ENCODE results near the gene UQCRHL. TPM values are rescaled to one million over a fixed set of nuclear protein-coding genes. Genes with fewer than 3 reads are reported as not detected.
"Not testable (repeated sequence)": the region's sequence is repeated elsewhere in the genome, so short reads cannot be mapped to it uniquely, and the experiment has no call there.

UQCRHL gene
- 1 to 10 TPM; 1.7 to 1.9 TPM for total RNA-seq

- H3K27me3 Mint-ChIP-seq (ENCODE audit: low read depth); H3K27ac Mint-ChIP-seq; H3K4me3 Mint-ChIP-seq; intact Hi-C loops (cut with micrococcal nuclease); DNase-seq; H3K4me1 Mint-ChIP-seq (ENCODE audit: low read depth); H3K36me3 Mint-ChIP-seq (ENCODE audit: low read depth); H3K9me3 Mint-ChIP-seq: not testable (repeated sequence)
- CTCF ChIA-PET: interaction anchor here (1.3 to 2.8 kb wide), 2 partner anchors 12 to 16 kb away, joined by 3 to 9 read pairs; no protein-coding TSS in a partner anchor
Observed at GRCh38 chr1:15807549-15807948, at the start of gene UQCRHL. Gene UQCRHL (minus strand): TSS chr1:15807649. CDS start chr1:15807649, 0 bp downstream.

DNA sequence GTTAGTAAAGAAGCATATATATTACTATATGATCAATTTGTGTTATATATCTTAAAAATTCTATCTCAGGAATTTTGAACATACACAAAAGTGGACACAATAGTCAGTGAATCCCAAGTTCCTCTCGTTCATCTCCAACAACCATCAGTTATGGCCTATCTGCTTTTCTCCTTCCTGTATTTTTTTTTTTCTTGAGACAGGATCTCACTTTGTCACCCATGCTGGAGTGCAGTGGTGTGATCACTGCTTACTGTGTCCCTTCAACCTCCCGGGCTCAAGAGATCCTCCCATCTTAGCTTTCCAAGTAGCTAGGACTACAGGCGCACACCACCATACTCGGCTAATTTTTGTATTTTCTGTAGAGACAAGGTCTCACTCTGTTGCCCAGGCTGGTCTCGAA, 49.4 kb upstream of the UQCRHL start:
- H3K27ac Mint-ChIP-seq: no peak overlapping the region
- H3K9me3 Mint-ChIP-seq: no peaks in the 10 kb centered on the region
- no peaks in the 10 kb centered on the region for H3K27me3 Mint-ChIP-seq (ENCODE audit: low read depth)
- H3K36me3 Mint-ChIP-seq (ENCODE audit: low read depth): no peaks in the 10 kb centered on the region
- no peak for DNase-seq
- intact Hi-C loops (cut with micrococcal nuclease): no loop called here
- H3K4me1 Mint-ChIP-seq (ENCODE audit: low read depth): peaks cover 33% of the 10 kb centered on the region
- no peak overlapping the region for H3K4me3 Mint-ChIP-seq
- CTCF ChIA-PET: no interaction called here

DNA sequence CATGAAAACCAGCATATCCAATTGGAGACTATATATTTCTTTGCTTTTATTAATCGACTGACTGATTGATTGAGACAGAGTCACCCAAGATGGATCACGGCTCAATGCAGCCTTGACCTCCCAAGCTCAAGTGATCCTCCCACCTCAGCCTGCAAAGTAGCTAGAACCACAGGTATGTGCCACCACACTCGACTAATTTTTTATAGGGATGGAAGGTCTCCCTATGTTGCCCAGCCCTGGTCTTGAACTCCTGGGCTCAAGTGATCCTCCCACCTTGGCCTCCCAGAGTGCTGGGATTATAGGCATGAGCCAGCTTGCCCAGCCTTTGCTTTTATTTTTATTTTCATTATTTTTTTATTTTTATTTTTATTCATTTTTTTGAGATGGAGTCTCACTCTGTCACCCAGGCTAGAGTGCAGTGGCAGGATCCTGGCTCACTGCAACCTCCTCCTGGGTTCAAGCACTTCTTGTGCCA, 45.4 kb upstream of the UQCRHL start:
- Mint-ChIP-seq H3K27ac (no peak overlapping the region), H3K36me3 (ENCODE audit: low read depth) (no peaks in the 10 kb centered on the region), H3K9me3 (no peaks in the 10 kb centered on the region), H3K4me1 (ENCODE audit: low read depth) (peaks cover 41% of the 10 kb centered on the region), H3K4me3 (no peak overlapping the region), H3K27me3 (ENCODE audit: low read depth) (no peaks in the 10 kb centered on the region)
- no peak for DNase-seq
- CTCF ChIA-PET: no interaction called here
- intact Hi-C loops (cut with micrococcal nuclease): loop anchor here (1.0 to 5.0 kb wide), 2 partner anchors 36 to 49 kb away; no protein-coding TSS in a partner anchor

DNA sequence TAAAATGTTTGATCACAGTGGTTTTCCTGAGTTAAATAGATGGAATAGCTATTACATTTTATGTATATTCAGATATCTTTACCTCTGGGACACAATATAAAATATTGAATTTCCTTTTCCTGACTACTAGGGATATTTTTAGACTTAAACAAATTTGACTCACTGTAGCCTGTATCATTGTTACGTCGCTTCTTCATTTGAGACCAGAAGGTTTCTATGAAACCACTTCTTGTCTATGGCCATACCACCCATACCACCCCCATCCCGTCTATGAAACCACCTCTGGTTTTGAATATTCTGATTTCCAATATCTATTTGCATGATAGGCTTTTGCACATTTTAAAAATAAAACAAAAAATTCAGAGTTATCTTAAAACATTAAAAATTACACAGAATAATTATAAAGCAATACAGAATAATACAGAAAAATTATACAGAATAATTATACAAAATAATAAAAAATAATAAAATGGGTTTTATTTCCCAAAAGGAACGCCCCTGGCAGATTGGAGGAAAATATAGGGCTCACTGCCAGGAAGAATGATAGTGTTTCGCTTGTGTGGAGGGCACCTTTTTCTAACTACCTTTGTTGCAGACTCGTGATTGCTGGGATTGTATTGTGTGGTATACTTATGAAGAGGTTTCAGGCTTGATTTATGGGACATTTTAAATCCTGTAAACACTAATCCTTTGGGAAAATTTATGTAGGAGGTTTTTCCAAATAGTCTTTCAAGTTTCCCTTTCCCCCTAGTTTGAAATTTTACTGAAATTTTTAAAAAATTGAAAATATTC, 44.8 kb upstream of the UQCRHL start:
- Mint-ChIP-seq H3K9me3 (no peaks in the 10 kb centered on the region), H3K4me3 (no peak overlapping the region), H3K4me1 (ENCODE audit: low read depth) (peaks cover 40% of the 10 kb centered on the region), H3K36me3 (ENCODE audit: low read depth) (no peaks in the 10 kb centered on the region), H3K27ac (no peak overlapping the region), H3K27me3 (ENCODE audit: low read depth) (no peaks in the 10 kb centered on the region)
- no peak for DNase-seq
- intact Hi-C loops (cut with micrococcal nuclease): loop anchor here (5.0 kb wide), 1 partner anchor 50 kb away; no protein-coding TSS in a partner anchor
- CTCF ChIA-PET: no interaction called here

DNA sequence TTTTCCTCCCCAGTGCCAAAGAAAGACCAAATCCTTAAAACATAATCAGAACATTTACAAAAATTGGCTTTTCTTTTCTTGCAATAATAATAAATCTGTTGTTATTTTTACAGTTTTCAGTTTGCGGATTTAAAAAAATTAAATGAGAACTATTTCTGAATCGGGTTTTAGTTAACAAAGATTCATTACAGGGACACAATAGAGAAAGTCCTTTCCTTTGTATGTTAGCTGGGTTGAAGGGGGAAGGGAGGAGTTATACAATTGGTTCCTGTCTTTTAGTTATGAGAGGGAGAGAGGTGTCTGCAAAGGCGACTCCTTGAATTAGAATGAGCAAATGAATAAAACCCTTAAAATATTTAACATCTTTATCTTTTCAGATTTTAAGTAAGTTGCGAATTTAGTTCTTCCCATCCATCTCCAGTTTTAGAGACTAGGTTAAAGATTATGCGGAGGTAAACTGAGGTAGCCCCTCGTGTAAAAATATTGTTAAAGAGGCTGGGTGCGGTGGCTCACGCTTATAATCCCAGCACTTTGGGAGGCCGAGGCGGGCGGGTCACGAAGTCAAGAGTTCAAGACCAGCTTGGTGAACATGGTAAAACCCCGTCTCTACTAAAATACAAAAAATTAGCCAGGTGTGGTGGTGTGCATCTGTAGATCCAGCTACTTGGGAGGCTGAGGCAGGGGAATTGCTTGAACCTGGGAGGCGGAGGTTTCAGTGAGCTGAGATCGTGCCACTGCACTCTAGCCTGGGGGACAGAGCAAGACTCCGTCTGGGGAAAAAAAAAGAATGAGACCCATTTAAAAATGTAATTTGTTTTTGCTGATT, 44.0 kb upstream of the UQCRHL start:
- peaks cover 36% of the 10 kb centered on the region for H3K4me1 Mint-ChIP-seq (ENCODE audit: low read depth)
- DNase-seq: no peak
- CTCF ChIA-PET: no interaction called here
- H3K27me3 Mint-ChIP-seq (ENCODE audit: low read depth): no peaks in the 10 kb centered on the region
- peaks cover 1% of the 10 kb centered on the region for H3K36me3 Mint-ChIP-seq (ENCODE audit: low read depth)
- H3K4me3 Mint-ChIP-seq: no peak overlapping the region
- H3K9me3 Mint-ChIP-seq: no peaks in the 10 kb centered on the region
- H3K27ac Mint-ChIP-seq: peak overlapping the region; percentile 30
- intact Hi-C loops (cut with micrococcal nuclease): loop anchor here (5.0 kb wide), 1 partner anchor 51 kb away; no protein-coding TSS in a partner anchor

DNA sequence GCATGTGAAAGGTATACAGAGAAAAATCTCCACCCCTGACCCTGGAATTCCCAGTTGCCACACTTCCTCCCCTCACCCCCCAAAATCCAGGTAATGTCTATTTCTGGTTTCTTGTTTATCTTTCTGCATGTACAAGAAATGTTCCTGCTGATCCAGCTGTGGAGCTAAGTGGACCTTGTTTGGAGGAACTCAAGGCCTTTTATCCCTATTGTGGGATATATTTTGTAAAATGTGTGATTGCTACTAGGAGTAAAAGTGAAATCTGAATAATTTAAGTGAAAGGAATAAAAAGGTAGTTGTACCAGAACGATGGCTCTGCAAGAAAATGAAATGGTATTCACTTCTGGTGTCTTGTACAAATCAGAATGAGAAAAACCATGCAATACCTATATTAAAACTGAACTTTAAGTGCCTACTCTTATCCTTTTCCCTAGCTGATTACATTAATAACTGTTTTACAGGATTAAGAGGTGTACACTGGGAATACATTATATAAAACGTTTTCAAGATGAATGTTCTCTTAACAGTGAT, 43.1 kb upstream of the UQCRHL start:
- CTCF ChIA-PET: interaction anchor here (0.7 to 0.8 kb wide), 2 partner anchors 23 to 35 kb away, joined by 3 read pairs; no protein-coding TSS in a partner anchor
- H3K36me3 Mint-ChIP-seq (ENCODE audit: low read depth): peaks cover 1% of the 10 kb centered on the region
- intact Hi-C loops (cut with micrococcal nuclease): loop anchor here (5.0 kb wide), 1 partner anchor 52 kb away; no protein-coding TSS in a partner anchor
- peak overlapping the region; percentile 32 for H3K27ac Mint-ChIP-seq
- peak overlapping the region; percentile 49 for H3K4me3 Mint-ChIP-seq
- H3K4me1 Mint-ChIP-seq (ENCODE audit: low read depth): peaks cover 39% of the 10 kb centered on the region
- no peaks in the 10 kb centered on the region for H3K9me3 Mint-ChIP-seq
- no peaks in the 10 kb centered on the region for H3K27me3 Mint-ChIP-seq (ENCODE audit: low read depth)
- DNase-seq: no peak

DNA sequence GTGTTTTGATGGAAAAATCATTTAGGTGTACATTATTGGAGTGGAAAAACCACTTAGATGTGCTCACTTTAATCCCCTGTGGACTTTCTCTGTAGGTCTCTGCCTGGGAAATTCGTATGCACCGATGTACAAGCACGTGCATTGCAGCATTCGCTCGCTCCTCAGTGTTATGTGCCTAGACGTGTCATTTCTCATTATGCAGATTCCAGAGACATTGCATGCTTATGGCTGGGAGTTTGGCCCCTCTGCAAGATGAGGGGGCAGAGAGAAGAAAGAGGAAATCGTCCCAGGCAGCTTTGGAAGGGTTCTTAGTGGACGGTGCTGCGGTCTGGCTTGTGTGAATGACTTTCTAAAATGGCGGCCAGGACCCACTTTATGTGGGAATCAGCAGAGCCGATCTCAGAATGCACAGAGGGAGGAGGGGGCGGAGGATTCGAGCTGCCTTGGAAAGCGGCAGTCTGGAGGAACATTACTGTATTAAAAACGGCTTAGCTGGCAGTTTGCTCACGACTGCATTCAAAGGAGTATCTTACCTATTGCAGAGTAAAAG, 42.4 kb upstream of the UQCRHL start:
- intact Hi-C loops (cut with micrococcal nuclease): loop anchor here (5.0 kb wide), 1 partner anchor 52 kb away; no protein-coding TSS in a partner anchor
- H3K36me3 Mint-ChIP-seq (ENCODE audit: low read depth): peaks cover 1% of the 10 kb centered on the region
- CTCF ChIA-PET: interaction anchor here (0.6 to 0.8 kb wide), 3 partner anchors 10 to 34 kb away, joined by 3 read pairs; no protein-coding TSS in a partner anchor
- no peaks in the 10 kb centered on the region for H3K27me3 Mint-ChIP-seq (ENCODE audit: low read depth)
- H3K4me3 Mint-ChIP-seq: peak overlapping the region; percentile 97
- no peaks in the 10 kb centered on the region for H3K9me3 Mint-ChIP-seq
- peak; percentile 43 for DNase-seq
- H3K4me1 Mint-ChIP-seq (ENCODE audit: low read depth): peaks cover 46% of the 10 kb centered on the region
- peak overlapping the region; percentile 83 for H3K27ac Mint-ChIP-seq

DNA sequence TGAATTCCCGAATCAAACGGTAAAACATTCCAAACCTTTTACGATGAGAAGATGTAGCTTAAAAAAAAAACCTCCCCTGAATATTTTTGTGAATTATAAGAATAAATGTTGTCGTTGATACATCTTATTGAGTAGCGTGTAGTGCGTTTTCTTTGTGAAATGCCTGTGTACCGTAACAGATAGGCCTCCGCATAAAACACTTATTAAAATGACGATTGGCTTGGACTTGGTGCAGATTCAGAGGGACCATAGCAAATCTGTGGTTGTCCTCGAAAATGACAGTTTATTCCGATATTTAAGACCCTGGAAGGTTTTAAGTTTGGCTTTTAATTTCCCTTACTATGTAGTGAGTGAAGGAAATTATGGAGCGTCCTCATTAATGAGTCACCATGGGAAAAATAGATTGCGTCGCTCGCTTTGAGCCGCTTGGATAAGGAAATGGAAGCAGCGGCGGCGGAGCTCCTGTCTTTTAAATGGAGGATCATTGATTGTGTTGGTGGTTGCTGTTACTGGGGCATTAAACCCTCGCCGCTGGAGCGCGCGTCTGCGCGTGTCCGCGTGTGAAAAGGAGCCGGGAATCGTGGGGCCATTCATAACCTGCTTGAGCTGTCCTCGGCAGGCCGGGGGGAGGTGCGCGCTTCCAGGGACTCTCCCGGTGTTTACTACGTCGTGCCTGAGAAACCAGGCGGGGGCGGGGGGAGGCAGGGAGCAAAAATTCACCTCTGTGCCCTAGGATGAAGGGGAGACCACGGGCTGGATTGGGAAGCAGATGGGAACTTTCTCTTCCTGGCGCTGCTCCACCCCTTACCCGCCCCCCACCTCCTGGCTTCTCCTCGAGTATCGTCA, 41.7 kb upstream of the UQCRHL start:
- no peaks in the 10 kb centered on the region for H3K9me3 Mint-ChIP-seq
- peak overlapping the region; percentile 97 for H3K4me3 Mint-ChIP-seq
- no peaks in the 10 kb centered on the region for H3K27me3 Mint-ChIP-seq (ENCODE audit: low read depth)
- H3K4me1 Mint-ChIP-seq (ENCODE audit: low read depth): peaks cover 43% of the 10 kb centered on the region
- DNase-seq: peak; percentile 82
- CTCF ChIA-PET: interaction anchor here (0.6 to 1.1 kb wide), 2 partner anchors 10 to 15 kb away, joined by 3 to 5 read pairs; no protein-coding TSS in a partner anchor
- peak overlapping the region; percentile 83 for H3K27ac Mint-ChIP-seq
- intact Hi-C loops (cut with micrococcal nuclease): no loop called here
- peaks cover 1% of the 10 kb centered on the region for H3K36me3 Mint-ChIP-seq (ENCODE audit: low read depth)

DNA sequence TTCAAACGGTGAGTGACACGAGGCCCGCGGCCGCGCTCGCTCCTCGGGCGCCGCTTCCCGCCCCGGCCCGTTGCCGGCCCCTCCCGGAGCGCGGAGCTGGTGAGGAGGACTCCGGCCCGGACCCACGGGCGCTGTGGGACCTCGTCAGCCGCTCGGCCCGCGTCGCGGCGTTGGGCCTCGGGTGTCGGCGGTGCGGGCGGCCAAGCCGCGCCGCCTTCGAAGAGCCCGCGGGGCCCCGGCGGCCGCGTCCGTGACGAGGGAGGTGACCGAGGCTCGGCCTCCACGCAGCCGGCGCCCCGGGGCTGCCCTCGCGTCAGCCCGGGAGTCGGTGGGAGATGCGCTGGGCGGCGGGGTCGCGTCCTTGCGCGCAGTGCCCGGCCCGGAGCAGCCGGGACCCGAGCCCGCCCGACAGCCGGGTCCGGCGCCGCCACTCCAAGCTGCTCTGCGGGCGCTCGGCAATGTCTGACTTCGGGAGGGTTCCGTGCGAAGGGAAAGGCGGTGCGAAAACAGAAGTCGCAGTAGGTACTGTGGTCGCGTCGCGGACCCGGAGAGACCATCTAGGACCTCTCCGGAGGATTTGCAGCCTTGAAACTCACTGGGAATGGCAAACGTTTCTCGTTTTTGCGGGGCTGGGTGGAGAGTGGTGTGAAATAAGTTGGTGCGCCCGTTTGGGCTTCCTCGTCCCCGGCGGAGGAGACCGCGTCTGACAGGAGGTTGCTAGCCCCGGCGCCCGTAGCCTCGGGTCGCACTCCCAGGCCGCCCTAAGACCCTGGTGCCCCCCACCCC, 40.9 kb upstream of the UQCRHL start:
- H3K9me3 Mint-ChIP-seq: no peaks in the 10 kb centered on the region
- H3K4me3 Mint-ChIP-seq: peak overlapping the region; percentile 97
- no peaks in the 10 kb centered on the region for H3K27me3 Mint-ChIP-seq (ENCODE audit: low read depth)
- H3K4me1 Mint-ChIP-seq (ENCODE audit: low read depth): peaks cover 48% of the 10 kb centered on the region
- intact Hi-C loops (cut with micrococcal nuclease): no loop called here
- H3K27ac Mint-ChIP-seq: peak overlapping the region; percentile 83
- peaks cover 1% of the 10 kb centered on the region for H3K36me3 Mint-ChIP-seq (ENCODE audit: low read depth)
- CTCF ChIA-PET: interaction anchor here (1.0 to 1.1 kb wide), 2 partner anchors 14 kb away, joined by 3 to 5 read pairs; no protein-coding TSS in a partner anchor
- DNase-seq: peak; percentile 51

DNA sequence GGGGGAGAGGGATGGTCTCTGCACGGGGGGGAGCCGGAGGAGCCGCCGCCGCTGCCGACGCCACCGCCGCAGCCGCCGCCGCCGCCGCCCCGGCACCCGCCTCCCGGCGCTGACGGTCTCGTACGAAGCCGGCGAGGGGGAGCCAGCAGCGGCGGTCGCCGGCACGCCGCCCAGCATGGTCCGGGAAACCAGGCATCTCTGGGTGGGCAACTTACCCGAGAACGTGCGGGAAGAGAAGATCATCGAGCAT, 40.4 kb upstream of the UQCRHL start:
- Mint-ChIP-seq H3K36me3 (ENCODE audit: low read depth) (peaks cover 1% of the 10 kb centered on the region), H3K27ac (peak overlapping the region; percentile 81), H3K4me3 (peak overlapping the region; percentile 95), H3K9me3 (no peaks in the 10 kb centered on the region), H3K4me1 (ENCODE audit: low read depth) (peaks cover 48% of the 10 kb centered on the region), H3K27me3 (ENCODE audit: low read depth) (no peaks in the 10 kb centered on the region)
- no peak for DNase-seq
- CTCF ChIA-PET: interaction anchor here (0.5 to 1.0 kb wide), 2 partner anchors 14 to 129 kb away, joined by 3 read pairs; no protein-coding TSS in a partner anchor
- intact Hi-C loops (cut with micrococcal nuclease): loop anchor here (1.0 kb wide), 2 partner anchors 13 to 116 kb away; no protein-coding TSS in a partner anchor
